MM.1S (cell line): Measurements from ENCODE around the gene FA2H.

Experiments used
- DNase-seq: peaks from one replicate; pipeline ENCODE4 v3.0.0-alpha.2; 2015
- H2AFZ ChIP-seq: fragments of 300-600 bp; sonication (generic); 2 replicates; pipeline ENCODE4 v1.6.0; 2016; ENCODE audit warnings: antibody characterized with exemption, low read length
- H3F3A ChIP-seq: fragments of 300-600 bp; sonication (generic); 2 replicates; pipeline ENCODE4 v1.6.1; 2016; ENCODE audit warnings: mild to moderate bottlenecking, antibody characterized with exemption, low read length, moderate library complexity, mixed read lengths; ENCODE audit not compliant: insufficient read depth
- H3K27ac ChIP-seq: fragments of 300-600 bp; sonication (generic); 2 replicates; pipeline ENCODE4 v1.5.1; 2016; ENCODE audit warnings: mild to moderate bottlenecking, low read length
- H3K27me3 ChIP-seq: fragments of 300-600 bp; sonication (generic); replicated peaks from 2 replicates; pipeline ENCODE4 v1.6.0; 2016; ENCODE audit warnings: low read length; ENCODE audit not compliant: insufficient read depth
- H3K36me3 ChIP-seq: fragments of 300-600 bp; sonication (generic); replicated peaks from 2 replicates; pipeline ENCODE4 v1.6.1; 2016; ENCODE audit warnings: mild to moderate bottlenecking, low read length, mixed read lengths; ENCODE audit not compliant: insufficient read depth
- H3K4me1 ChIP-seq: fragments of 300-600 bp; sonication (generic); 2 replicates; pipeline ENCODE4 v1.6.1; 2016; ENCODE audit warnings: low read length, mixed read lengths
- H3K4me2 ChIP-seq: fragments of 300-600 bp; sonication (generic); 2 replicates; pipeline ENCODE4 v1.6.0; 2016; ENCODE audit warnings: low read depth, low read length
- H3K4me3 ChIP-seq: fragments of 300-600 bp; sonication (generic); 2 replicates; pipeline ENCODE4 v1.5.1; 2016; ENCODE audit warnings: low read length, mixed read lengths
- H3K79me2 ChIP-seq: fragments of 300-600 bp; sonication (generic); 2 replicates; pipeline ENCODE4 v1.6.1; 2016; ENCODE audit warnings: mixed run types, low read length, mixed read lengths
- H3K9ac ChIP-seq: fragments of 300-600 bp; sonication (generic); 2 replicates; pipeline ENCODE4 v1.6.1; 2016; ENCODE audit warnings: low read length, mixed read lengths
- H3K9me2 ChIP-seq: fragments of 300-600 bp; sonication (generic); replicated peaks from 2 replicates; pipeline ENCODE4 v1.6.1; 2016; ENCODE audit warnings: mild to moderate bottlenecking, low read length, mixed read lengths; ENCODE audit not compliant: insufficient read depth
- H3K9me3 ChIP-seq: fragments of 300-600 bp; sonication (generic); replicated peaks from 2 replicates; pipeline ENCODE4 v1.6.1; 2016; ENCODE audit warnings: mild to moderate bottlenecking, low read length, mixed read lengths; ENCODE audit not compliant: insufficient read depth
- H4K20me1 ChIP-seq: fragments of 300-600 bp; sonication (generic); 2 replicates; pipeline ENCODE4 v1.6.1; 2016; ENCODE audit warnings: mild to moderate bottlenecking, low read length, moderate library complexity, mixed read lengths; ENCODE audit not compliant: insufficient read depth
- CTCF ChIP-seq: fragments of 300-600 bp; sonication (generic); IDR thresholded peaks from 2 replicates; pipeline ENCODE4 v1.5.1; 2016; ENCODE audit warnings: antibody characterized with exemption, low read length, mixed read lengths
- EZH2 ChIP-seq: fragments of 300-600 bp; sonication (generic); optimal IDR thresholded peaks from 2 replicates; pipeline ENCODE3; 2017; ENCODE audit warnings: low read depth, mild to moderate bottlenecking, antibody characterized with exemption, low read length, mixed read lengths
- EZH2phosphoT487 ChIP-seq: fragments of 300-600 bp; sonication (generic); IDR thresholded peaks from 2 replicates; pipeline ENCODE4 v1.6.1; 2018; ENCODE audit warnings: antibody characterized with exemption, low read length

Gene FA2H

GRCh38 chr16:74667255-74667700, 107.3 kb downstream of the FA2H start:
- TF ChIP-seq CTCF = no peak
- TF ChIP-seq EZH2 = no peak
- no peak for TF ChIP-seq EZH2phosphoT487
- peaks cover 43% of the 10 kb centered on the region for H3K79me2 ChIP-seq
- peak overlapping the region; percentile 60 for H3K4me3 ChIP-seq
- no peaks in the 10 kb centered on the region for H3K4me1 ChIP-seq
- H3F3A ChIP-seq = no peaks in the 10 kb centered on the region
- peak; percentile 11 for DNase-seq
- no peaks in the 10 kb centered on the region for H3K9me3 ChIP-seq
- peak overlapping the region; percentile 79; the same call in 1 of the 2 replicates for H3K4me2 ChIP-seq
- no peaks in the 10 kb centered on the region for H3K27me3 ChIP-seq
- H3K36me3 ChIP-seq = no peaks in the 10 kb centered on the region
- no peaks in the 10 kb centered on the region for H3K9me2 ChIP-seq
- H2AFZ ChIP-seq = peak overlapping the region; percentile 85
- H3K9ac ChIP-seq = peak overlapping the region; percentile 64
- peak overlapping the region; percentile 31; the same call in 1 of the 2 replicates for H3K27ac ChIP-seq
- H4K20me1 ChIP-seq = no peaks in the 10 kb centered on the region

GRCh38 chr16:74666425-74667254, 108.0 kb downstream of the FA2H start, which contains the start of gene RFWD3:
RFWD3 (minus strand) TSS chr16:74666877; CDS start chr16:74661449, 5,428 bp downstream.
- H3K27me3 ChIP-seq = no peaks in the 10 kb centered on the region
- peak within 1 kb of the TSS; percentile 79; the same call in 1 of the 2 replicates for H3K4me2 ChIP-seq
- no peaks in the 10 kb centered on the region for H4K20me1 ChIP-seq
- no peaks in the 10 kb centered on the region for H3K9me2 ChIP-seq
- peak within 1 kb of the TSS; percentile 93 for H3K9ac ChIP-seq
- H3F3A ChIP-seq = no peaks in the 10 kb centered on the region
- peak; percentile 95 for DNase-seq
- peak within 1 kb of the TSS; percentile 79 for H3K4me3 ChIP-seq
- no peaks in the 10 kb centered on the region for H3K4me1 ChIP-seq
- H3K79me2 ChIP-seq = peaks cover 50% of the 10 kb centered on the region
- peak within 1 kb of the TSS; percentile 85 for H2AFZ ChIP-seq
- H3K9me3 ChIP-seq = no peaks in the 10 kb centered on the region
- peak within 1 kb of the TSS; percentile 69 for H3K27ac ChIP-seq
- H3K36me3 ChIP-seq = no peaks in the 10 kb centered on the region
- TF ChIP-seq CTCF (no peak), EZH2phosphoT487 (no peak), EZH2 (no peak)

- Histone ChIP-seq H3F3A (no peaks in the 10 kb centered on the region), H3K36me3 (no peaks in the 10 kb centered on the region), H3K9me2 (no peaks in the 10 kb centered on the region), H3K4me2 (peak overlapping the region; percentile 43; the same call in 1 of the 2 replicates), H3K79me2 (peaks cover 56% of the 10 kb centered on the region), H2AFZ (0 out of 2 replicates have a peak overlapping the region, but pooled peaks have one; percentile 19), H3K9ac (peak overlapping the region; percentile 93), H4K20me1 (no peaks in the 10 kb centered on the region), H3K27ac (peak overlapping the region; percentile 69; the same call in 1 of the 2 replicates), H3K9me3 (no peaks in the 10 kb centered on the region), H3K4me3 (peak overlapping the region; percentile 79), H3K4me1 (no peaks in the 10 kb centered on the region), H3K27me3 (no peaks in the 10 kb centered on the region)
- TF ChIP-seq EZH2phosphoT487 = no peak
- DNase-seq = no peak
These were observed 108.6 kb downstream of the FA2H start for GRCh38 chr16:74666010-74666421.
